ENCODE results near the gene CRYL1. TPM values are rescaled to one million over a fixed set of nuclear protein-coding genes. Genes with fewer than 3 reads are reported as not detected.

The CRYL1 gene
- polyA plus RNA-seq, 1 of the 3 experiments (the other 2 are of a cell fraction), result 34.8 TPM

- no peak overlapping the region for H3K27ac ChIP-seq (ENCODE audit: low read depth in 2 of 2, low read length in 1 of 2)
- H3K4me1 ChIP-seq (ENCODE audit: control insufficient read depth in 1 of 2, insufficient read depth in 2 of 2, low read depth in 1 of 2, low read length in 1 of 2), result peaks cover 0 to 6% of the 10 kb centered on the region in 2 experiments; a peak in 1 of 4 replicates
- no peak overlapping the region for H3K4me3 ChIP-seq (ENCODE audit: low read depth in 2 of 2, low read length in 1 of 2)
- no peak overlapping the region for H3K9ac ChIP-seq
- no peaks in the 10 kb centered on the region for H3K9me3 ChIP-seq
- DNase-seq, result no peak
- H3K36me3 ChIP-seq (replicated peaks in 1 of 2; ENCODE audit: control insufficient read depth in 1 of 2, insufficient read depth in 2 of 2, low read length in 1 of 2), result no peaks in the 10 kb centered on the region
- no peaks in the 10 kb centered on the region for H3K27me3 ChIP-seq (ENCODE audit: insufficient read depth)
- POLR2A ChIA-PET, result no interaction called here
- 75% methylated on average over 8 of the region's 8 CpGs for WGBS (ENCODE audit: low lambda C conversion rate)
- no peak overlapping the region for H3K4me2 ChIP-seq
- H3K9me2 ChIP-seq, result no peaks in the 10 kb centered on the region
- TF ChIP-seq SMC3 (IDR thresholded peaks at IDR 0.05; ENCODE audit: low read depth, low read length) (no peak), NFIC (IDR thresholded peaks at IDR 0.05; ENCODE audit: borderline replicate concordance) (no peak), RAD21 (IDR thresholded peaks at IDR 0.05; ENCODE audit: low read length) (no peak), GATA2 (CRISPR knock-in tag; IDR thresholded peaks at IDR 0.05) (no peak), EP300 (IDR thresholded peaks at IDR 0.05; ENCODE audit: borderline replicate concordance in 1 of 2, low read depth in 1 of 2, low read length in 1 of 2) (no peak), CTCF (IDR thresholded peaks at IDR 0.05) (no peak), JUND (IDR thresholded peaks at IDR 0.05) (no peak), SIN3A (IDR thresholded peaks at IDR 0.05; ENCODE audit: borderline replicate concordance, low read depth, low read length) (no peak), TAF1 (IDR thresholded peaks at IDR 0.05; ENCODE audit: borderline replicate concordance, low read depth, low read length) (no peak), ZBTB33 (IDR thresholded peaks at IDR 0.05; ENCODE audit: borderline replicate concordance, low read depth) (no peak), EZH2phosphoT487 (IDR thresholded peaks at IDR 0.05; ENCODE audit: borderline replicate concordance, low read depth) (no peak), USF2 (IDR thresholded peaks at IDR 0.05; ENCODE audit: borderline replicate concordance, low read depth, low read length) (no peak), NRF1 (IDR thresholded peaks at IDR 0.05; ENCODE audit: low read depth, low read length) (no peak), FOSL2 (IDR thresholded peaks at IDR 0.05; ENCODE audit: borderline replicate concordance, low read depth) (no peak), MAX (IDR thresholded peaks at IDR 0.05; ENCODE audit: low read depth) (no peak), MXI1 (IDR thresholded peaks at IDR 0.05; ENCODE audit: low read depth, low read length) (no peak), ELF1 (IDR thresholded peaks at IDR 0.05) (no peak)
- H3K79me2 ChIP-seq (ENCODE audit: insufficient read depth), result no peaks in the 10 kb centered on the region
- H4K20me1 ChIP-seq (ENCODE audit: insufficient read depth), result no peaks in the 10 kb centered on the region
- no peak overlapping the region for H2AFZ ChIP-seq (ENCODE audit: low read depth)
- no peaks in the 10 kb centered on the region for H3F3A ChIP-seq (replicated peaks; ENCODE audit: insufficient read depth)
- CTCF ChIA-PET, result no interaction called here
Measured at GRCh38 chr13:20462921-20463320, 62.7 kb downstream of the CRYL1 start.

All from SK-N-SH (cell line).